G401 (cell line): ENCODE results near the gene GZMM. TPM values are rescaled to one million over a fixed set of nuclear protein-coding genes. Genes with fewer than 3 reads are reported as not detected.

Source experiments
- DNase-seq: peaks from one replicate; pipeline ENCODE4 v3.0.0-alpha.2; 2015; ENCODE audit warnings: low spot score
- in situ Hi-C: cut with HindIII; loops from 2 replicates; pipeline ENCODE4 v1.10.0; 2016; ENCODE audit warnings: low sequenced_read_pairs, mixed read lengths
- total RNA-seq: library from RNA; depleted of rRNA; stranded (reverse); fragments of >200 nt; shearing (Covaris generic); gene quantifications from 2 replicates; pipeline ENCODE4 v1.2.3, GENCODE V29; 2014; rRNA removed

The GZMM gene
- total RNA-seq, 1 experiment from 2014 or later: 0.17 TPM

- in situ Hi-C loops: no loop called here
- no peak for DNase-seq
Measured at GRCh38 chr19:590750-591098, 46.9 kb downstream of the GZMM start.

- in situ Hi-C loops: no loop called here
- DNase-seq: no peak
Measured at GRCh38 chr19:591099-591958, 47.5 kb downstream of the GZMM start.

- no peak for DNase-seq
- in situ Hi-C loops: no loop called here
Measured at GRCh38 chr19:592101-592500, 48.2 kb downstream of the GZMM start.

DNA sequence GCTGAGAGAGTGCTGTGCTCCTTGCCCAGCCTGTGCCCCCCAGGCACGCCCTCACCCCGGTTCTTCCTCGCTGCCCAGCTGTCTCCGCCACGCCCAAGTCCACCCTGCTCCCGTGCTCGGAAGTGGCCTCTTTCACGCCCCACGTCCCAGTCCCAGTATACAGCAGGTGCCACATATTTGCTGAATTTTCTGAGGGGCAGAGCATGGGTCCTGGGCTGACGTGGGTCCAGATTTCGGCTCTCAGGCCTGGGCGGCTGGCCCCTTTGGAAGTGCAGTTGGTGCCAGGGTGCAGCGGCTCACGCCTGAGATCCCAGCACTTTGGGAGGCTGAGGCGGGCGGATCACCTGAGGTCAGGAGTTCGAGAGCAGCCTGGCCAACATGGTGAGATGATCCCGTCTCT lies 49.2 kb downstream of the GZMM start:
- DNase-seq: no peak
- in situ Hi-C loops: no loop called here

- no peak for DNase-seq
- in situ Hi-C loops: no loop called here
Measured at GRCh38 chr19:593505-593904, 49.7 kb downstream of the GZMM start.

- no peak for DNase-seq
- in situ Hi-C loops: no loop called here
Measured at GRCh38 chr19:594265-594870, 50.5 kb downstream of the GZMM start.

DNA sequence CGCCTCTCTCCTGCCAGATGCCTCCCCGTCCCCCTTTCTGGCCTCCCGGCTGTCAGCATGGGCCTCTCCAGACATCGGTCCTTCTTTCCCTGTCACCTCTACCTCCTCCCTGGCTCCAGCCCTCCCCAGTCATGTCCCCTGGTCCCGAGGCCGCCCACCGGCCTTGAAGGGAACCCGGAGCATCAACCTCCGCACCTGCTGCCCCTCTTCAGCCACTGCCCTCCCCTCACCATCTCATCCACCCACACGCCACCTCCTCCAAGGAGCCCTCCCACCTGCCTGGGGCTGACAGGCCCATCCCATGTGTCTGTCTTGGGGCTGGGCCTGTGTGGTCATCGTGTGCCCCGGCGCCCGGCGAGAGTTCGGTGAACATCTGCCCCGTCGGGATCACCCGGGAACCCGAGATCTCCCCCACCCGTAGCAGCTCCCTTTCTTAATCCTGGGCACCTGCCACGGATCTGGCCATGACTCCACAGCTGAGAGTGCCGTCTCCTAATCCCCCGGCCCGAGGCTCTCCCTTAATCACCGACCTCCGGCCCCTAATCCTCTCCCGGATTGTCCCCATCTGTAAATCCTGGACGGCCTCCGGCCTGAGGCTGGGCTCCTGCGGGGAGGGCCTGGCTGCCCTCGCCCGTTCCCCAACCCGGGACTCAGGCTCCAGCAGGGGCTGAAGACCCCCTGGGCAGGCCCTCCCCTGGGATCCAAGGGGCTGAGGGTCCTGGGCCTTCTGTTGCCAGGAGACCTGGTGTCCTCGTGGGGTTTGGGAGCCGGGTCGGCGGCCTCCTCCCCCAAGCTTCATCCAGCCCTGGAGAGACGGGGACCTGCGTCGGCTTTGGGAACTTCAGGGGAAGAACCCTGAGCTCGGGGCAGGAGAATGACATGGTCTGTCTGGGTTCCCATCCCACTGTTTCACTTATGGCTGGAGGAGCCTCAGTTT lies 51.7 kb downstream of the GZMM start:
- in situ Hi-C loops: no loop called here
- no peak for DNase-seq

DNA sequence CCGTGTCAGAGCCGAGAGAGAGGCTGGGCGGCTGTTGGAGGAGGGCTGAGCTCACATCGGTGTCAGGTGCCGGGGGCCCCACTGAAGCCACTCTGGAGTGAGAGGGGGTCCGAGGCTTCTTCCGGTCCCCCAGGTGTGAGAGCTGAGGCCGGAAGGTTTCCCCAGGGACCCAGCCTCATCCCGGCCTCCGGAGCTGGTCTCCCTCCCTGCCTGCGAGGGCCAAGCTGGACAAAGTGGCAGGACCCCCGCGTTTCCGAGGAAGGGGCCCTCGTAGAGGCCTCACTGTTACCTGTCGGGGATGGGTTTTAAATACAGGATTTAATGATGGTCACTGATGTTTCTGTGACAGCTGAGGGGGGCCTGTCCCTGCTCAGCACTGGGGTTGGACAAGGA lies 52.4 kb downstream of the GZMM start:
- DNase-seq: no peak
- in situ Hi-C loops: no loop called here

DNA sequence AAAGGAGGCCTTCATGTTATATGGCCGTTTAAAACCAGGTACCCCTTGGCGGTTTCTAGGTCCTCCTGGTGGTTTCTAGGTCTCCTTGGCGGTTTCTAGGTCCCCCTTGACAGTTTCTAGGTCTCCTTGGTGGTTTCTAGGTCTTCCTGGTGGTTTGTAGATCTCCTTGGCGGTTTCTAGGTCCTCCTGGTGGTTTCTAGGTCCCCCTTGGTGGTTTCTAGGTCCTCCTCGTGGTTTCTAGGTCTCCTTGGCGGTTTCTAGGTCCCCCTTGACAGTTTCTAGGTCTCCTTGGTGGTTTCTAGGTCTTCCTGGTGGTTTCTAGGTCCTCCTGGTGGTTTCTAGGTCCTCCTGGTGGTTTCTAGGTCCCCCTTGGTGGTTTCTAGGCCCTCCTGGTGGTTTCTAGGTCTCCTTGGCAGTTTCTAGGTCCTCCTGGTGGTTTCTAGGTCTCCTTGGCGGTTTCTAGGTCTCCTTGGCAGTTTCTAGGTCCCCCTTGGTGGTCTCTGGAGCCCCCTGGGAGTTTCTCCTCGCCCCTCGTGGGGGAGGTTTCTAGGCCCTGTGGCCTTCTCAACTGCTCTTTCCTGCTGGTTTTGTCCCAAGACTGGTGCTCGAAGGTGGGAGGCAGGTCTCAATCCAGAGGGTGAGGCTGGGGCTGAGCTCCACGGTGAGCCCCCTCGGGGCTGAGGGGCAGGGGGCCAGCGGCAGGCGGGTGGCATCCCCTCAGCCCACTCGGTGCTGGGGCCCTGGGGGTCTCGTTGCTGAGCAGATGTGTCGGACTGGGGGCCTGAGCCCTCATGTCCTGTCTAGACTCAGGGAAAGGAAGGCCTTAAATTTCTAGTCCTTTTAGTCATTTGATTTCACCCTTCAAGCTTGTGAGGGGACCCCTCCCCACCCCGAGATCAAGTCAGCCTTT lies 53.8 kb downstream of the GZMM start:
- in situ Hi-C loops: no loop called here
- DNase-seq: no peak

Other genes with a start within 250 kb of the GZMM start
- gene MIER2, start 199.3 kb upstream of the GZMM start, total RNA-seq: 19.2 and 82.6 TPM in 2 replicates
- gene C2CD4C, start 134.9 kb upstream of the GZMM start, total RNA-seq: 6.0 and 11.9 TPM in 2 replicates
- 12.7 and 14.3 TPM in 2 replicates for gene SHC2, start 83.0 kb upstream of the GZMM start, total RNA-seq
- gene MADCAM1, start 47.6 kb upstream of the GZMM start, total RNA-seq: 0.14 TPM in 1 of 2 replicates, not detected in the other
- gene TPGS1, start 36.6 kb upstream of the GZMM start, total RNA-seq: 89.0 and 129 TPM in 2 replicates
- gene CDC34, start 12.3 kb upstream of the GZMM start, total RNA-seq: 178 and 208 TPM in 2 replicates
- 618 and 674 TPM in 2 replicates for gene BSG, start 28.5 kb downstream of the GZMM start, total RNA-seq
- gene HCN2, start 45.8 kb downstream of the GZMM start, total RNA-seq: 6.0 and 6.7 TPM in 2 replicates
- gene POLRMT, start 89.5 kb downstream of the GZMM start, total RNA-seq: 62.0 and 62.8 TPM in 2 replicates
- not detected in 2 replicates for gene FGF22, start 95.8 kb downstream of the GZMM start, total RNA-seq
- 44.5 and 48.7 TPM in 2 replicates for gene RNF126, start 119.2 kb downstream of the GZMM start, total RNA-seq
- 15.0 and 26.0 TPM in 2 replicates for gene FSTL3, start 132.3 kb downstream of the GZMM start, total RNA-seq
- gene PRSS57, start 151.4 kb downstream of the GZMM start, total RNA-seq: not detected in 2 replicates
- 30.0 and 49.6 TPM in 2 replicates for gene PALM, start 164.9 kb downstream of the GZMM start, total RNA-seq
- 1.2 and 2.8 TPM in 2 replicates for gene MISP, start 207.1 kb downstream of the GZMM start, total RNA-seq